AG08395 (cell line): Measurements from ENCODE around the gene MICAL3.

Source experiments
- DNase-seq: peaks from one replicate; pipeline ENCODE4 v3.0.0; 2012; ENCODE audit warnings: mixed read lengths, low spot score

MICAL3 gene

GRCh38 chr22:17835256-17835655, 189.1 kb downstream of the MICAL3 start:
- no peak for DNase-seq

- no peak for DNase-seq
Observed at GRCh38 chr22:17833489-17833888, 190.9 kb downstream of the MICAL3 start.

DNA sequence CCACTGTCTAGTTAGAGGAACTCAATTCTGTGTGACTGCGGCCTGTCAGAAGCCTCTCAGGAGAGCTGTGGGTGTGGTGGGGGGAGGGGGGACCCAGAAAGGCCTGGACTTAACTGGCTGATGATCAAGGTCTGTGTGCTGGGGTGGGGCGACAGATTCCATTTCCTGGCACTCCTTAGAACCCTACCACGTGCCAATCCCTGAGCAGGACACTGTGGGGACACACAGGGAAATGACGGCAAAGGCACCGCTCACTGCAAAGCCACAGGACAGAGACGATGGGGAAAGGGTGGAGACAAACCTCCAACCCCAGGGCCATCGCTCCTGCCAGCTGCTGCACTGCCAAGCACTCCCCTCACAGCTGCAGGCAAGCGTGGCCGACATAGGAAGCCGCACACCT, 191.7 kb downstream of the MICAL3 start:
- no peak for DNase-seq

- peak; percentile 42 for DNase-seq
Observed at GRCh38 chr22:17831501-17832251, 192.7 kb downstream of the MICAL3 start.

GRCh38 chr22:17830043-17830961, 194.1 kb downstream of the MICAL3 start:
- peak; percentile 92 for DNase-seq

DNA sequence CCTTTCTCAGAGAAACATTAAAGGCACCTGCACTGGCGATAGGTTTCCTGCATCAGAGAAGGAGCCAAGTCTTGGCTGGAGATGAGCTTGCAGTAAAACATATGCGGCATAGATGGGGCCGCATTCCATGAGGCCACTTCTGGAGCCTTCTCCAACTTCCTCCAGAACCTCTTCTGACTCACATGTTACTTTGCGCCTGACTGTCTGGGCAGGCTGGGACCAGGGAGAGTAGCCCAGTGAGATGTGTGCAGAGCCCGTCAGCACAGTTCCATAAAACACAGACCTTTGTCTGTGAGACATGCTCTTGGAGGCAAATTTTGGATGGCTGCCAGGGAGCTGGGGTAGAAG, 194.7 kb downstream of the MICAL3 start:
- DNase-seq: no peak

DNA sequence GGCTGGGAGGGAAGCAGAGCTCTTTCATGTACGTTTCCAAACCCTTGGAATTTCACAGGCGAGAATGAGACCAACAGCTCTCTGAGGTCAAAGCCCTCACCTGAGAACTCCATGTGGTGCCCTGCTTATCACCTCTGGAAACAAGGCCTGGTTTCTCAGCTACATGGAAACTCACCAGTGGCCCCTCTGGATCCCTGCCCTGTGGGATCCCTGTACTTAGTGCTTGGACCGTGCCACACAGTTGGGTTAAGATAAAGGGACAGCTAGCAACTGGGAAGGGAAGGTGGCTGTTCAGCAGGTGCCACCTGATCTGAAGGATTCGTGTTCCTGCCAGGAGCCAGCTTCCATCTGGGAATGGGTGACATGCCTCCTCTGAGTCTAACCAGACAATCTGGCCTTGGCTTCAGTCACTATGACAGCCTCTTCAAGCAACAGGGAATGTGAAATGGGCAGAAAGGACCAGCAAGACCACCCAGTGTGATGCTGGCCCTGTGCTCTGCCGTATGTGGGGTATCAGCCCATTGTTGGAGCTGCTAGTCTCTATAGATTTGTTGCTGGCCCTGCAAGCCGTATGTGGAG, 195.8 kb downstream of the MICAL3 start:
- no peak for DNase-seq

GRCh38 chr22:17827466-17827865, 196.9 kb downstream of the MICAL3 start:
- no peak for DNase-seq

- no peak for DNase-seq
Observed at GRCh38 chr22:17825876-17826550, 198.3 kb downstream of the MICAL3 start.

DNA sequence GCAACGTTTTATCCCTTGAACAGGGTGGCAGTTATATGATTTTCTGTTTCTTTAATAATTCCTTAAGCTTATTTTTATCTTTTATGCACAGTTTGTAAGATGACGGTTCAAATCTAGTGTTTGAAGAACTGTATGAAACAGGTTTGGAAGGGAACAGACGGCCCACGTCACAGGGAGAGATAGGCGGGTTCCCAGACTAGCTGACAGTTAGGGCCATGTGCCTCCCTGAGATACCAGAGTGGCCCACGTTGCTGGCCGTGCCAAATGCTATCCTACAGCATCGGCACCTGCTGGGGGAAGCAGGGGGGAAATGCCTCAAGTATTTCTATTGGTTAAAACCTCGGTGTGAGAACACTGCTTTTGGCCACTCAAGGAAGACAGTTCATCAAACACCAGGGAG, 199.9 kb downstream of the MICAL3 start:
- no peak for DNase-seq

DNA sequence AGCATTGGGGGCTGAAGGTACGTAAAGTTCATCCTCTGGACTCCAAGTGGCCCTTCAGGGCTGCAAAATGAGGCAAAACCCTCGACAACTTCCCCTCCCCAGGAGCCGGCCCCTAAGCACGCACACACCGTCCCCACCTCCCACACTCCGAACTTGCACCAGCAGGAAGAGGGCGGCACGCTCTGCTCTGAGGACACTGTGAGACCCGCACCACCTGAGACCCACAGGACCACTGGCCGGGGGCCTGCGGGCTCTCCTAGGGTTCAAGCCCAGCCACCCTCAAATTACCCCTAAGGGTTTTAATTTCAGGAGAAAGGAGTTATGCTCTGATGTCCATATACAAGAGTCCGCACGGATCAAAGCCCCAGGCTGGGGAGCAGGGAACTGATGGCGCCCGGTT, 200.4 kb downstream of the MICAL3 start:
- DNase-seq: no peak

DNA sequence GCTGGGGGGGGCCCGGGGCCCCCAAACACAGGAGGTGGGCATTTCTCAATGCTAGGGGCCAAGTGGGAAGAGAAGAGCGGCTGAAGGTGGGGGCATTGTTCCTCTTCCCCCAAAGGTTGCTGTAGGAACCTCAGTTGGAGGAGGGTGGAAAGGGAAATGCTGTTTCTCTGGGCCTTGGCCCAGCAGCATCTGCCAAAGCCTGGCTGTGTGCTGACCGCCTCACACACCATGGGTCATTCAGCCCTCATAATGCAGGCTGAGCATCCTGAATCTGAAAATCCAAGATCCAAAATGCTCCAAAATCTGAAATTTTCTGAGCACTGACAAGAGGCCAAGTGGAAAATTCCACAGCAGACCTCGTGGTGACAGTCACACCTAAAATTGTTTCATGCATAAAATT, 201.1 kb downstream of the MICAL3 start:
- DNase-seq: no peak

DNA sequence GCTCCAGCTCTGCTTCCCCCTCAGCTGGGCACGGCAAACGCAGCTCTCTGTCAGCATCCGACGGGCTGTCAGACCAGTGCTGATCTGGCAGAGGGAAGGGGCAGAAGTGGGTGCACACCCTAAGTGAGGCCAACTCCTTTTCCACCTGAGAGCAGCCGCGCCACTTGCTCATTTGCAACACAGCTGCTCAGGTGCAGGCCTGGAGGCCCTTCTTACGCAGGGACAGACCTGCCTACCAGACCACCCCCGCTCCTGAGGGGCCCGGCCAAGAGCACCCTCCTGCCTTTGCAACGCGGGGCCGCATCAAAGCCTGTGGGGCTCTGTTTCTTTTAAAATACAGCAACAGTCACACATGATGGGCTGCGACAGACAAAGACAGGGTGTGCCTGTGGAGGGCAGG, 202.3 kb downstream of the MICAL3 start:
- DNase-seq: no peak

- DNase-seq: no peak
Observed at GRCh38 chr22:17820879-17821439, 203.4 kb downstream of the MICAL3 start.

GRCh38 chr22:17818649-17819048, 205.7 kb downstream of the MICAL3 start:
- no peak for DNase-seq

GRCh38 chr22:17818180-17818579, 206.2 kb downstream of the MICAL3 start:
- DNase-seq: no peak

DNA sequence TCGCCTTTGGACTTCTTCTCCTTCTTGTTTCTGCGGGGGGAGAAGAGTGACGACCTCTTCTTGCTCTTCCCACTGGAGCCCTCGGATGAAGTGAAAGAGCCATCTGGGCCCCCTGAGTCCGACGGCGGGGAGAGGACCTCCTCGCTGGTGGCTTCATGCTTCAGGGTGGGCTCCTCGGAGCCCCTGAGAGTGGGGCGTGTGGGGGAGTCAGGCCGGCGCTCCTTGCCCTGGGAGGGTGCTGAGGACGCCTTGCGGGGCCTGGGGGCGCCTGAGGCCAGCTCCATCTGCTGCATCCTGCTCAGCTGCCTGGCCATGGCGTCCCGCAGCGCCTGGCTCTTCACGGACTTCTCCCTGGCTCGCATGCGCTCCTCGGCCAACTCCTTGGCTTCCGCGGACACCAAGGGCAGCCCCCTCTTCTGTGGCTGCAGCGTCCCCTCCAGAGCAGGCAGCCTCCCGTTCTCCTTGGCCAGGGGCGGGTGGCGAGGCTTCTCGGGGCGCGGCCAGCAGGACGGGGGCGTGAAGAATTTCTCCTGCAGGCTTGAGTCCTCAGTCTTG, 206.8 kb downstream of the MICAL3 start:
- no peak for DNase-seq

DNA sequence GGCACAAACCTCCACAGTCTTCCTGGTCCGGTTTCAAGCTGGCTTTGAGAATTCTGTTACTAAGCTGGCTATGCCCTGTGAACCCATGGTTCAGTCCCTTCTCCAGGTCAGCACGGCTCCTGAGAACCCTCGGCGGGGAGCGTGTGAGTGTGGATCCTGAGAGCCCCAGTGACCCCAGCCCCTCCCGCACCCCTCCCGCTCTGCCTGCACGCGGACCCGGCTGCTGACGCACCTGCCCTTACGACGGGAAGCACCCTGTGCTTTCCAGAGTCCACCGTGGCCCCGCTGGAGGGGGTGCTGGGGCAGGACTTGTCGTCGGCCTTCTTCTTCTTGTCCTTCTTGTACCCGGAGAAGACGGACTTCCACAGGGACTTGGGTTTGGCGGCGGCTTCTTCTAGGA, 207.3 kb downstream of the MICAL3 start:
- no peak for DNase-seq

DNA sequence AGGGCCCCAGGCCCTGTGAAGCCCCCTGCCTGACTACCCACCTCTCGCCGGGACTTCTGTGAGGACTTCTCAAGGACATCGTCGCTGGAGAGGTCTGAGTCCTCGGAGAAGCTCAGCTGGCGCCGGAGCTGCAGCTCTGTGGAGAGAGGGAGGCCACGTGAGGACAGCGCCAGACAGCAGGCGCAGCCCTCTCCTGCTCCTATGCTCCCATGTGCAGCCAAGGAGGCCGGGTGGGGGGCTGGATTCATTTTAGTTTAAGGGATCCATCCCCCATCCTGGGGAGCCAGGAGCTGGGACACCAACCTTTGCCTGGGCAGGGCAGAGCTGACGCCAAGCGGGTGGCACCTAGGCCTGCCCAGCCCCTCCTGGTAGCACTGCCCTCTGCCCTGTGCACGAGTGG, 207.7 kb downstream of the MICAL3 start:
- no peak for DNase-seq

DNA sequence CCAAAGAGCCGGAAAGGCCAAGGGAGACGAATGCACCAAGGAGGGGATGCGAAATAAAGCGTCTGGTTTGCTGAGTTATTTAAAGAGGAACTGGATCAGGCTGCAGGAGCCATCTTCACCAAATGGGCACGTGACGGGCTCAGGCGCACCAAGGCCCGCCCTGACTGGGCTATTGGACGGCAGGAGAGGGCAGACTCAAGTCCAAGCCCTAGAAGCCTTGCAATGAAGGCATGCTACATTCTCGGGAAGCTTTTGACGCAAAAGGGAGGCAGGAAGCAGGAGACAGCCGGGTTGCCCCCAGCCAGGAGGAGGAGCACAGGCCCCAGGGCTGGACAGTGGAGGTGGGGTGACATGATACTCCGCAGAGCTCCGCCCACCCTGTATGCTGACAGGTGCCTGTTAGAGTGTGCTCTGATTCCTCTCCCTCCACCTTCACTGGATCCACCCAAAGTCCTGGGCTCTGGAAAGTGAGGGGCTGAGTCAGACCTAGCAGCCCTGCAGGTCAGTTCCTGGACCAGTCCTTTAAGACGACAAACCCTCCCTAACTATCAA, 208.6 kb downstream of the MICAL3 start:
- DNase-seq: no peak

- DNase-seq: no peak
Observed at GRCh38 chr22:17814830-17815229, 209.5 kb downstream of the MICAL3 start.

- no peak for DNase-seq
Observed at GRCh38 chr22:17814084-17814483, 210.3 kb downstream of the MICAL3 start.
